ENCODE results near the gene SEC22A. TPM values are rescaled to one million over a fixed set of nuclear protein-coding genes. Genes with fewer than 3 reads are reported as not detected.

The SEC22A gene
- polyA plus RNA-seq, 1 of the 3 experiments (the other 2 are of a cell fraction) = 13.0 TPM

DNA sequence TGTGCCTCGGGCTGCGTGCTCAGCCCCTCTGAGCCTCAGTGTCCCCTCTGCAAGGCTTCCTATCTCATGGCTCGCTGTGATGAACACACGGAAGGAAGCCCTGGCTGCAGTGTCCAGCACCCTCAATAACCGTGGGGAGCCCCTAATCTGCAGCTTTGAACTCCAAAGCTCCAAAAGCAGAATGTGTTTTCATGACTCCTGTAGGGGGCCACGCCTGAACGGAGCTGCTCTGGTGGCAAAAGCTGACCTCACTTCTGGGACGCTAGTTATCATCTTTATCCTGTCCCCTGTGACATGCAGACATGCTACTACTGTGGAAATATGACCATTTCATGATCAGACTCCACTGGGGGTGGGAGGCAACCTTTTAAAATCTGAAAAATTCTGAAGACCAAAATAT is 98.8 kb downstream of the SEC22A start:
- Histone ChIP-seq H3K27ac (ENCODE audit: low read depth in 2 of 2, low read length in 1 of 2) (no peak overlapping the region), H3K9me2 (no peaks in the 10 kb centered on the region), H3K4me1 (ENCODE audit: control insufficient read depth in 1 of 2, insufficient read depth in 2 of 2, low read depth in 1 of 2, low read length in 1 of 2) (no peaks in the 10 kb centered on the region), H3K27me3 (ENCODE audit: insufficient read depth) (no peaks in the 10 kb centered on the region; the same call in 1 of the 2 replicates), H3K9me3 (no peaks in the 10 kb centered on the region), H3K79me2 (ENCODE audit: insufficient read depth) (no peaks in the 10 kb centered on the region), H3K4me3 (ENCODE audit: low read depth in 2 of 2, low read length in 1 of 2) (no peak overlapping the region), H4K20me1 (ENCODE audit: insufficient read depth) (no peaks in the 10 kb centered on the region), H3K9ac (no peak overlapping the region), H3K36me3 (replicated peaks in 1 of 2; ENCODE audit: control insufficient read depth in 1 of 2, insufficient read depth in 2 of 2, low read length in 1 of 2) (no peaks in the 10 kb centered on the region), H3F3A (replicated peaks; ENCODE audit: insufficient read depth) (no peaks in the 10 kb centered on the region), H3K4me2 (no peak overlapping the region), H2AFZ (ENCODE audit: low read depth) (no peak overlapping the region)
- POLR2A ChIA-PET = interaction anchor here (1.2 kb wide), 1 partner anchor 9 kb away, joined by 3 read pairs; no protein-coding TSS in a partner anchor
- TF ChIP-seq, protein P1, sequence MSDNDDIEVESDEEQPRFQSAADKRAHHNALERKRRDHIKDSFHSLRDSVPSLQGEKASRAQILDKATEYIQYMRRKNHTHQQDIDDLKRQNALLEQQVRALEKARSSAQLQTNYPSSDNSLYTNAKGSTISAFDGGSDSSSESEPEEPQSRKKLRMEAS (IDR thresholded peaks at IDR 0.05; ENCODE audit: low read depth) = no peak
- TF ChIP-seq YY1 (IDR thresholded peaks at IDR 0.05; ENCODE audit: low read depth) (no peak), CHD2 (IDR thresholded peaks at IDR 0.05; ENCODE audit: low read length, partially characterized antibody) (no peak), FOXM1 (IDR thresholded peaks at IDR 0.05; ENCODE audit: low read depth) (no peak), TAF1 (IDR thresholded peaks at IDR 0.05; ENCODE audit: borderline replicate concordance, low read depth, low read length) (no peak), MXI1 (IDR thresholded peaks at IDR 0.05; ENCODE audit: low read depth, low read length) (no peak), RXRA (IDR thresholded peaks at IDR 0.05; ENCODE audit: borderline replicate concordance, low read depth) (no peak), JUND (IDR thresholded peaks at IDR 0.05) (no peak), SIN3A (IDR thresholded peaks at IDR 0.05; ENCODE audit: borderline replicate concordance, low read depth, low read length) (no peak), RFX5 (IDR thresholded peaks at IDR 0.05; ENCODE audit: low read length) (no peak)
- TF ChIP-seq, protein P2, sequence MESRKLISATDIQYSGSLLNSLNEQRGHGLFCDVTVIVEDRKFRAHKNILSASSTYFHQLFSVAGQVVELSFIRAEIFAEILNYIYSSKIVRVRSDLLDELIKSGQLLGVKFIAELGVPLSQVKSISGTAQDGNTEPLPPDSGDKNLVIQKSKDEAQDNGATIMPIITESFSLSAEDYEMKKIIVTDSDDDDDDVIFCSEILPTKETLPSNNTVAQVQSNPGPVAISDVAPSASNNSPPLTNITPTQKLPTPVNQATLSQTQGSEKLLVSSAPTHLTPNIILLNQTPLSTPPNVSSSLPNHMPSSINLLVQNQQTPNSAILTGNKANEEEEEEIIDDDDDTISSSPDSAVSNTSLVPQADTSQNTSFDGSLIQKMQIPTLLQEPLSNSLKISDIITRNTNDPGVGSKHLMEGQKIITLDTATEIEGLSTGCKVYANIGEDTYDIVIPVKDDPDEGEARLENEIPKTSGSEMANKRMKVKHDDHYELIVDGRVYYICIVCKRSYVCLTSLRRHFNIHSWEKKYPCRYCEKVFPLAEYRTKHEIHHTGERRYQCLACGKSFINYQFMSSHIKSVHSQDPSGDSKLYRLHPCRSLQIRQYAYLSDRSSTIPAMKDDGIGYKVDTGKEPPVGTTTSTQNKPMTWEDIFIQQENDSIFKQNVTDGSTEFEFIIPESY (IDR thresholded peaks at IDR 0.05; ENCODE audit: borderline replicate concordance, low read depth) = no peak
- TF ChIP-seq, protein P3, sequence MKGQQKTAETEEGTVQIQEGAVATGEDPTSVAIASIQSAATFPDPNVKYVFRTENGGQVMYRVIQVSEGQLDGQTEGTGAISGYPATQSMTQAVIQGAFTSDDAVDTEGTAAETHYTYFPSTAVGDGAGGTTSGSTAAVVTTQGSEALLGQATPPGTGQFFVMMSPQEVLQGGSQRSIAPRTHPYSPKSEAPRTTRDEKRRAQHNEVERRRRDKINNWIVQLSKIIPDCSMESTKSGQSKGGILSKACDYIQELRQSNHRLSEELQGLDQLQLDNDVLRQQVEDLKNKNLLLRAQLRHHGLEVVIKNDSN (IDR thresholded peaks at IDR 0.05; ENCODE audit: borderline replicate concordance, low read depth) = no peak
- TF ChIP-seq, protein P4, sequence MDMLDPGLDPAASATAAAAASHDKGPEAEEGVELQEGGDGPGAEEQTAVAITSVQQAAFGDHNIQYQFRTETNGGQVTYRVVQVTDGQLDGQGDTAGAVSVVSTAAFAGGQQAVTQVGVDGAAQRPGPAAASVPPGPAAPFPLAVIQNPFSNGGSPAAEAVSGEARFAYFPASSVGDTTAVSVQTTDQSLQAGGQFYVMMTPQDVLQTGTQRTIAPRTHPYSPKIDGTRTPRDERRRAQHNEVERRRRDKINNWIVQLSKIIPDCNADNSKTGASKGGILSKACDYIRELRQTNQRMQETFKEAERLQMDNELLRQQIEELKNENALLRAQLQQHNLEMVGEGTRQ (IDR thresholded peaks at IDR 0.05; ENCODE audit: borderline replicate concordance, low read depth, low read length) = no peak
- TF ChIP-seq, protein P5, sequence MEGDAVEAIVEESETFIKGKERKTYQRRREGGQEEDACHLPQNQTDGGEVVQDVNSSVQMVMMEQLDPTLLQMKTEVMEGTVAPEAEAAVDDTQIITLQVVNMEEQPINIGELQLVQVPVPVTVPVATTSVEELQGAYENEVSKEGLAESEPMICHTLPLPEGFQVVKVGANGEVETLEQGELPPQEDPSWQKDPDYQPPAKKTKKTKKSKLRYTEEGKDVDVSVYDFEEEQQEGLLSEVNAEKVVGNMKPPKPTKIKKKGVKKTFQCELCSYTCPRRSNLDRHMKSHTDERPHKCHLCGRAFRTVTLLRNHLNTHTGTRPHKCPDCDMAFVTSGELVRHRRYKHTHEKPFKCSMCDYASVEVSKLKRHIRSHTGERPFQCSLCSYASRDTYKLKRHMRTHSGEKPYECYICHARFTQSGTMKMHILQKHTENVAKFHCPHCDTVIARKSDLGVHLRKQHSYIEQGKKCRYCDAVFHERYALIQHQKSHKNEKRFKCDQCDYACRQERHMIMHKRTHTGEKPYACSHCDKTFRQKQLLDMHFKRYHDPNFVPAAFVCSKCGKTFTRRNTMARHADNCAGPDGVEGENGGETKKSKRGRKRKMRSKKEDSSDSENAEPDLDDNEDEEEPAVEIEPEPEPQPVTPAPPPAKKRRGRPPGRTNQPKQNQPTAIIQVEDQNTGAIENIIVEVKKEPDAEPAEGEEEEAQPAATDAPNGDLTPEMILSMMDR (IDR thresholded peaks at IDR 0.05) = no peak
- 46% methylated on average over 2 of the region's 8 CpGs for WGBS (ENCODE audit: low lambda C conversion rate)
- DNase-seq = no peak
- CTCF ChIA-PET = interaction anchor here (1.0 to 1.1 kb wide), 2 partner anchors 9 to 14 kb away, joined by 4 read pairs; no protein-coding TSS in a partner anchor

Measured in SK-N-SH (cell line).